ENCODE results near the gene PTGR2.
"Not testable (repeated sequence)": the region's sequence is repeated elsewhere in the genome, so short reads cannot be mapped to it uniquely, and the experiment has no call there.

PTGR2 gene

GRCh38 chr14:73851567-73852382 is at the start of gene PTGR2:
Gene PTGR2, plus strand, starts transcription at chr14:73851831. Its CDS starts 7,032 bp downstream, at chr14:73858863.
- peak; percentile 92 for DNase-seq (ENCODE audit: low spot score)

- DNase-seq (ENCODE audit: low spot score) = no peak
Observed at GRCh38 chr14:73802431-73803188, 49.0 kb upstream of the PTGR2 start.

GRCh38 chr14:73804636-73805035 is 47.0 kb upstream of the PTGR2 start:
- DNase-seq (ENCODE audit: low spot score) = no peak

GRCh38 chr14:73807457-73807856 is 44.2 kb upstream of the PTGR2 start:
- DNase-seq (ENCODE audit: low spot score) = no peak

DNA sequence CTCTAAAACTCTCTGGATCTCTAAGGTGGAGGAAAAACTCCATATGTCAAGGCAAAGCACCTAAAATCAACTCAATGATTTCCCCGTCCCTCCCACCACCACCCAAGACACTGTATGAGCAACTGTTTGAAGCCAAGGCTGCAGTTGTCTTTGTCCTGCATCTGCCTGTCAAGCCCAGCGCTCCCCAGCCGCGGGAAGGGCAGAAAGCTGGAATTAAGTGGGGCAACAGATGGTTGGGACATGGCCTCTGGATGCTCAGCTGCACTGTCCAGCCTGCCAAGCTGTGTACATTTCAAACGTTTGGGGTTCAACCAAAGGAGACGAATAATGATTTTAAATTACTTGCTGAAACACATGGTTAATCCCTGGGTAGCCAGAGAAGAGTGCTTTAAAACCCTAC is 42.2 kb upstream of the PTGR2 start:
- DNase-seq (ENCODE audit: low spot score) = no peak

DNA sequence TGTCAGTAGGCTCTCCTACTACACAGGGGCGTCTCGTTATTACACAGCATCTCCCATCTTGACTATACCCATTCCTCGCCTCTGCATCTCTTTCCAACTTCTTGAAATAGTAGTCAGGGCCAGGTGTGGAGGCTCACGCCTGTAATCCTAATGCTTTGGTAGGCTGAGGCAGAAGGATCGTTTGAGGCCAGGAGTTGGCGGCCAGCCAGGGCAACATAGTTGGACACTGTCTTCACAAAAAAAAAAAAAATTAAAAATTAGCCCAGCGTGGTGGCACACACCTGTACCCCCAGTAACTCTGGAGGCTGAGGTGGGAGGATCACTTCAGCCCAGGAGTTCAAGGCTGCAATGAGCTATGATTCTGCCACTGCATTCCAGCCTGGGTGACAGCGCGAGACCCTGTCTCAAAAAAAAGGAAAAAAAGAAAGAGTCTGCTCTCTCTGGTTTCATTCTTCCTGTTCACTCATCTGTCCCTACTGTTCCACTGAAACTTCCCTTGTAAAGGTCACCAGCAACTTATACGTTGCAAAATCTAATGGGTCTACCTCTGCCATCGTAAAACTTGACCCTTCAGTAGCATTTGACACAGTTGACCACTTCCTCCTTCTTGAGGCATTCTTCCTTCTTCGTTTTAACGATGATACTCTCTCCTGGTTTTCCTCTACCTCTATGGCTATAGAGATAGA is 41.0 kb upstream of the PTGR2 start:
- DNase-seq (ENCODE audit: low spot score) = no peak

DNA sequence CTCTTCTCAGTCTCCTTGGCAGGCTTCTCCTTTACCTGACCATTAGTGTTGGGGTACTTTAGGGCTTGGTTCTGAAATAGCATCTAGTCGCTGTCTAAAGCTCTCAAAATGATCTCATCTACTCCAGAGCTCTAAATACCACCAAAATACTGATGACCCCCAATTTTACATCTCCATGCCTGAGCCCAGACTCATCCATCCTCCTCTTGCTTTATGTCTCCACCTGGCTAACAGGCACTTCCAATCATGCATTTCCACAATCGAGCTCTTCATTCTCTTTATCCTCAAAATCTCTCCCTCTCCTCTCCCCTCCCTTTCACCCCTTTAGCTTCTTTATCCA is 40.5 kb upstream of the PTGR2 start:
- DNase-seq (ENCODE audit: low spot score) = no peak

- DNase-seq (ENCODE audit: low spot score) = no peak
Observed at GRCh38 chr14:73814153-73814552, 37.5 kb upstream of the PTGR2 start.

DNA sequence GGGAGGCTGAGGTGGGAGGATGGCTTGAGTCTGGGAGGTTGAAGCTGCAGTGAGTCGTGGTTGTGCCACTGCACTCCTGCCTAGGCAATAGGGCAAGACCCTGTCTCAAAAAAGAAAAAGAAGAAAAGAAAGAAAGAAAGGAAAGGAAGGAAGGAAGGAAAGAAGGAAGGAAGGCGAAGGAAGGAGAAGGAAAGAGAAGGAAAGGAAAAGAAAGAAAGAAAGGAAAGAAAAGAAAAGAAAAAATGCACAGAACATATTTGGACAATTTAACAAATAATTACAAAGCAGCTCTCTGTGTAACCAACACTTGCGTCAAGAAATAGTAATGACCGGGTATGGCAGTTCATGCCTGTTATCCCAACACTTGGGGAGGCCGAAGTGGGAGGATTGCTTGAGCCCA is 35.8 kb upstream of the PTGR2 start:
- DNase-seq (ENCODE audit: low spot score) = no peak

DNA sequence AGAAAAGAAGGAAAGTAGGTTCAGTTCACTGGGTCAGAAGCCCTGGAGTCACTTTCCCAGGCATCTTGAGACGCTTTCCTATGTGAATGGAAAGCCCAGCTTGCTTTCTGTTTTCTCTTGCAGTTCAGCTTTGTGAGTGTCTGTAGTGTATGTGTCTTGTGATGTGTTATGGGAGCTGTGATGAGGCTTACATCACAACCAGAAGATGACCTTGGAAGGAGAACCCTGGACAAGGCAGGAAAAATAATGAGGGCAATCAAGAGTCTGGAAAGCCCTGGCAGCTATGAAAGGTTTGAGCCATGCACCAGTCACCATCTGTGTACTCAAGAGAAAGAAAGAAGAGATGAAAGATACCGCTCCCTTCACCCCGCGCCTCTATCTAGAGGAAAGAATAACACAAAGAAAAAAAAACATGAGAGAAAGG is 35.2 kb upstream of the PTGR2 start:
- no peak for DNase-seq (ENCODE audit: low spot score)

- no peak for DNase-seq (ENCODE audit: low spot score)
Observed at GRCh38 chr14:73817020-73817655, 34.5 kb upstream of the PTGR2 start.

GRCh38 chr14:73818821-73819220 is 32.8 kb upstream of the PTGR2 start:
- DNase-seq (ENCODE audit: low spot score) = no peak

- DNase-seq (ENCODE audit: low spot score) = no peak
Observed at GRCh38 chr14:73820631-73821030, 31.0 kb upstream of the PTGR2 start.

- DNase-seq (ENCODE audit: low spot score) = no peak
Observed at GRCh38 chr14:73823339-73823885, 28.2 kb upstream of the PTGR2 start.

GRCh38 chr14:73824127-73824526 is 27.5 kb upstream of the PTGR2 start:
- no peak for DNase-seq (ENCODE audit: low spot score)

- DNase-seq (ENCODE audit: low spot score) = no peak
Observed at GRCh38 chr14:73824536-73824935, 27.1 kb upstream of the PTGR2 start.

- peak; percentile 80 for DNase-seq (ENCODE audit: low spot score)
Observed at GRCh38 chr14:73825551-73826188, 26.0 kb upstream of the PTGR2 start.

DNA sequence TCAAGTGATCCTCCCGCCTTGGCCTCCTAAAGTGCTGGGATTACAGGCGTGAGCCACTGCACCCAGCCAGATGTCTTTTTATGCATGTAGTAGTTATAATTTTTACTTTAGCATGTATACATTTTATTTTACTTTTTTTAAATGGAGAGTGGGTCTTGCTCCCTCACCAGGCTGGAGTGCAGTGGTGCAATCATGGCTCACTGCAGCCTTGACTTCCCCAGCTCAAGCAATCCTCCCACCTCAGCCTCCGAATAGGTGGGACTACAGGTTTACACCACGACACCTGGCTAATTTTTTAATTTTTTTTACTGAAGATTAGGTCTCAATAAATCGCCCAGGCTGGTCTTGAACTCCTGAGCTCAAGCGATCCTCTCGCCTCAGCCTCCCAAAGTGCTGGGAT is 24.4 kb upstream of the PTGR2 start:
- not testable (repeated sequence) for DNase-seq (ENCODE audit: low spot score)

DNA sequence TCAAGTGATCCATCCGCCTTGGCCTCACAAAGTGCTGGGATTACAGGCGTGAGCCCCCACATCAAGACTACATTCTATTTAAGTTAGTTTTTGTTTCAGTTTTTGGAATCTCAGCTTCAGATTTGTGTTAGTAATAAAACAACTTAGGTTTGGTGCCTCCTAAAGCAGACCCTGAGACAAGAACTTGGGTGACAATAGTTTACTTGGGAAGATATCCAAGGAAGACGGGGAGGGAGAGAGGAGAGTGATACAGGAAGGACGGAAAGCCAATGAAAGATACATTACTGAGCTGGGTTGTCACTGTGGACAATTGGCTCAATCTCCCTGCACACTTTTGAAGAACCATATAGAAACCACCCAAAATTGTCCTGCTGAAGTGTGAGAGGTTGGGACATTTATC is 22.6 kb upstream of the PTGR2 start:
- DNase-seq (ENCODE audit: low spot score) = no peak

- peak; percentile 51 for DNase-seq (ENCODE audit: low spot score)
Observed at GRCh38 chr14:73829526-73830431, 21.9 kb upstream of the PTGR2 start.

- DNase-seq (ENCODE audit: low spot score) = no peak
Observed at GRCh38 chr14:73833034-73833433, 18.6 kb upstream of the PTGR2 start.

All from CD4-positive, alpha-beta T cell treated with Interleukin-15 for 4 hours (primary cell).